Measurements from ENCODE around the gene SLC45A1.
A peak's percentile ranks its signal among the peaks of the same experiment; 100 is the strongest.
"Not testable (repeated sequence)": the region's sequence is repeated elsewhere in the genome, so short reads cannot be mapped to it uniquely, and the experiment has no call there.

SLC45A1 gene

DNA sequence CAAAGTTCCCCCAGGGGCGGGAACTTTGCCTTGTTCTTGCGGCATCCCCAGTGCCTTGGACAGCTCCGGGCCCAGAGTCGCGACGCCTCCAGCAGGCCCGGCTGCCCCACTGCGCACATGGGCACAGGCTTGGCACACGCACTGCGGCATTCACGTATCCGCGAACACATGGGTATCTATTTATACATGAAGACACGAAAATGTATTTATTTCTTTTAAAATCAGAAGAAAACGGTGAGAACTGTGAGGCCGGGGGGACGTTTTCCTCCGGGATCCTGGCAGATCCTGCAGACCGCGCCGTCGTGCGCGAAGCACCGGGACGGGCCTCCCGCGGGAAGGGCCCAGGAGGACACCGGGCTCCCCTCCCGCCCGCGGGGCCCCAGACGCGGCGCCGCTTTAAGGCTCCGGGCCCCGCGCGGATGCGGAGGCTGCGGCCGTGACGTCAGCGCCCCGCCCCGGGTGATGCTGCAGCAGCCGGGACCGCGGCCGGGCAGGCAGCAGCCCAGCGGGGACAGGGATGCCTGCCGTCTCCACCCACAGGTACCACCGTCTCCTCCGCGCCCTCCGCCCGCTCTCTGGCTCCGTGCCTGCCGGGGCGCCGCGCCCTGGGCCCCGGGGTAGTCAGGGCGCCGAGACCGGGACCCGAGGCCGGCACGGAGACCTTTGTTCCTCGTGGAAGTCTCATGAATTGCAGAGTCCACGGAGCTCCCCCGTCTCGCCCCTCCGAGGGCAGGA, at the start of gene SLC45A1:
Gene SLC45A1, plus strand, starts transcription at position 468 of the 735 bp plus-strand sequence. CDS start 6,216 bp downstream, outside the sequence.
- Histone ChIP-seq H3K36me3 (ENCODE audit: control insufficient read depth in 5 of 5, insufficient read depth in 5 of 5, low read length in 5 of 5) (no peaks in the 10 kb centered on the region), H3K9ac (ENCODE audit: low read length in 5 of 5) (peak within 1 kb of the TSS in 2 of 5 donors; percentile 31 to 72), H3K4me1 (ENCODE audit: control insufficient read depth in 5 of 5, insufficient read depth in 5 of 5, low read length in 5 of 5) (peaks cover 0 to 33% (median 29%) of the 10 kb centered on the region in 5 donors), H3K27me3 (ENCODE audit: control insufficient read depth in 5 of 5, insufficient read depth in 4 of 5, low read length in 5 of 5) (peaks cover 0 to 8% (median 6%) of the 10 kb centered on the region in 5 donors), H3K4me3 (ENCODE audit: low read depth in 1 of 5, low read length in 5 of 5) (peak within 1 kb of the TSS; percentile 48 to 72 (median 62)), H3K27ac (ENCODE audit: low read depth, low read length) (no peak within 1 kb of the TSS), H3K9me3 (ENCODE audit: control insufficient read depth in 5 of 5, low read length in 5 of 5) (no peaks in the 10 kb centered on the region)

DNA sequence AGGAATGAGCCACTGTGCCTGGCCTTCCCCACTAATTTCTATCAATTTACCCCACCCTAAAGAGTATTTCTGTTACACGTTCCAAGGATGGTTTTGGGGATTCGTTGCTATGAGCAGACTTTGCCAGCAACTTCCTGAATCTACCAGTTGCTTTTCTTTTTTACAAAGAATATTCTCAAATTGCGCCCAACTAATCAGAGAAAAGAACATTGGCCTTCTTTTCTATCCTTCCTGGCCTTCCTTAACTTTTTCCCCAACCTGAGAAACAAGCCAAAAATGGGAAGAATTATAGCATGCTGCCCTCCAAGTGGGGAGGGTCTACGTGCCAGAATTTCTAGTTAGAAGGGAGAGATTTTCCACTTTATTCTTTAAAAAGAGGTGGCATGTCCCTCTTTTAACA, 44.9 kb upstream of the SLC45A1 start:
- H3K27me3 ChIP-seq (ENCODE audit: control insufficient read depth in 5 of 5, insufficient read depth in 4 of 5, low read length in 5 of 5) = peaks cover 0 to 7% (median 0%) of the 10 kb centered on the region in 5 donors

DNA sequence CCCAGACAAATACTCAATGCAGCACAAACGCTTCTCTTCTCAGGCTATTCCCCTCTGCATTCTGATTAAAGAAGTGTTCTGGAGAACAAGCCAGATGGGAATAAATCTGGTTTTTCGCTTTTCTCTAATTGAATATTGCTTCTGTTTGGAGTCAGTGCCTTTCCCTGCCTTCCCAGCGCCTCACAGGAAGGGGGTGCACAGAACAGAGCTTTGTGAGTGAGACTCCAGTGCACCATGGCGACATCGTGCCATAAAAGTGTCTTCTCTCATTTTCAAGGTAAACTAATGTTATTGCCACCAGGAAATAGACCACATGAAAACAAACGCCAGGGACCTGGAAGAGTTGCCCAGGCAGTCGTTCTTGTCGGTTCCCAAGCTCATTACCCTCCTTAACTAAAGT, 43.6 kb upstream of the SLC45A1 start:
- Histone ChIP-seq H3K27ac (ENCODE audit: low read depth, low read length) (no peak overlapping the region), H3K36me3 (ENCODE audit: control insufficient read depth in 5 of 5, insufficient read depth in 5 of 5, low read length in 5 of 5) (no peaks in the 10 kb centered on the region), H3K4me1 (ENCODE audit: control insufficient read depth in 5 of 5, insufficient read depth in 5 of 5, low read length in 5 of 5) (no peaks in the 10 kb centered on the region), H3K4me3 (ENCODE audit: low read depth in 1 of 5, low read length in 5 of 5) (no peak overlapping the region), H3K27me3 (ENCODE audit: control insufficient read depth in 5 of 5, insufficient read depth in 4 of 5, low read length in 5 of 5) (peaks cover 0 to 7% (median 0%) of the 10 kb centered on the region in 5 donors), H3K9me3 (ENCODE audit: control insufficient read depth in 5 of 5, low read length in 5 of 5) (no peaks in the 10 kb centered on the region), H3K9ac (ENCODE audit: low read length in 5 of 5) (no peak overlapping the region)

More for the DNA sequence above, 44.9 kb upstream of the SLC45A1 start:
- H3K4me1 ChIP-seq (ENCODE audit: control insufficient read depth in 5 of 5, insufficient read depth in 5 of 5, low read length in 5 of 5) = no peaks in the 10 kb centered on the region
- H3K27ac ChIP-seq (ENCODE audit: low read depth, low read length) = no peak overlapping the region
- H3K9me3 ChIP-seq (ENCODE audit: control insufficient read depth in 5 of 5, low read length in 5 of 5) = no peaks in the 10 kb centered on the region
- no peak overlapping the region for H3K4me3 ChIP-seq (ENCODE audit: low read depth in 1 of 5, low read length in 5 of 5)
- no peaks in the 10 kb centered on the region for H3K36me3 ChIP-seq (ENCODE audit: control insufficient read depth in 5 of 5, insufficient read depth in 5 of 5, low read length in 5 of 5)
- H3K9ac ChIP-seq (ENCODE audit: low read length in 5 of 5) = no peak overlapping the region

DNA sequence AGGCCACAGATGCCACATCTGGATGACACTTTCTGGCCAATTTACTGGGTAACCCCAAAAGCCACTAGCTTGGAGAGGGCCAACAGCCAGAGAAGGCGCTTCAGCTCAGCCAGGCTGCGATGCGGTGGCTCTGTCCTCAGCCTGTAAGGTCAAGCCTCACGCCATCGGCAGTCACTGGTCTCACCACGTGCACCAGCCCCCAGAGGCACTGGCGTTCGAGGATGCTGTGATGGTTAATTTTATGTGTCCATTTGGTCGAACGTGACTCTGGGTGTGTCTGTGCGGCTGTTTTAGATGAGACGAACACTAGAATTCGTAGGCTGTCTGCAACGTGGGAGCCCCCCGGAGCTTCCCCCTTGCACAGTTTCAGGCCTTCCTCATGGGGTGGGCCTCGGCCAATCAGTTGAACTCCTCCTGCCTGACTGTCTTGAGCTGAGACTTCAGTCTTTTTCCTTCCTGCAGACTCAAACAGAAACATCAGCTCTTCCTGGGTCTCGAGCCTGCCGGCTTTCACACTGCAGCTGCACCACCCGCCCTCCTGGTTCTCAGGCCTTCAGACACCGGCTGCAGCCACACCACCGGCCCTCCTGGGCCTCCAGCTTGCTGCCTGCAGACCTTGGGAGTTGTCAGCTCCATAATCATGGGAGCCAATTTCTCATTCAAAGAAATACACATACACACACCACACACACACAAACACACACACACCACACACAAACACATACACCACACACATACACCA, 41.6 kb upstream of the SLC45A1 start:
- Histone ChIP-seq H3K9ac (ENCODE audit: low read length in 5 of 5) (no peak overlapping the region), H3K4me3 (ENCODE audit: low read depth in 1 of 5, low read length in 5 of 5) (no peak overlapping the region), H3K9me3 (ENCODE audit: control insufficient read depth in 5 of 5, low read length in 5 of 5) (no peaks in the 10 kb centered on the region), H3K27ac (ENCODE audit: low read depth, low read length) (no peak overlapping the region), H3K27me3 (ENCODE audit: control insufficient read depth in 5 of 5, insufficient read depth in 4 of 5, low read length in 5 of 5) (peaks cover 0 to under 1% (median 0%) of the 10 kb centered on the region in 5 donors), H3K4me1 (ENCODE audit: control insufficient read depth in 5 of 5, insufficient read depth in 5 of 5, low read length in 5 of 5) (no peaks in the 10 kb centered on the region), H3K36me3 (ENCODE audit: control insufficient read depth in 5 of 5, insufficient read depth in 5 of 5, low read length in 5 of 5) (no peaks in the 10 kb centered on the region)

DNA sequence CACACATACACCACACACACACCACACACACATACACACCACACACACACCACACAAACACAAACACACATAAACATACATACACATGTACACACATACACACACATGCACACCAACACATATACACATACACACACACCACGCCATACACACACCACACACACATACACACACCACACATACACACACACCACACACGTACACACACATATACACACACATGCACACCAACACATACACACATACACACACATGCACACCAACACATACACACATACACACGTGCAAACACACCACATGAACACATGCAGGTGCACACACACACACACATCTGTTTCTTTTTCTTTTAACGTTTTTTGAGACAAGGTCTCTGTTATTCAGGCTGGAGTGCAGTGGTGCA, 41.0 kb upstream of the SLC45A1 start:
- peaks cover 0 to 4% (median 0%) of the 10 kb centered on the region in 5 donors for H3K4me1 ChIP-seq (ENCODE audit: control insufficient read depth in 5 of 5, insufficient read depth in 5 of 5, low read length in 5 of 5)
- H3K36me3 ChIP-seq (ENCODE audit: control insufficient read depth in 5 of 5, insufficient read depth in 5 of 5, low read length in 5 of 5) = no peaks in the 10 kb centered on the region
- H3K9ac ChIP-seq (ENCODE audit: low read length in 5 of 5) = no peak overlapping the region
- H3K9me3 ChIP-seq (ENCODE audit: control insufficient read depth in 5 of 5, low read length in 5 of 5) = no peaks in the 10 kb centered on the region
- H3K27ac ChIP-seq (ENCODE audit: low read depth, low read length) = no peak overlapping the region
- no peak overlapping the region for H3K4me3 ChIP-seq (ENCODE audit: low read depth in 1 of 5, low read length in 5 of 5)
- no peaks in the 10 kb centered on the region for H3K27me3 ChIP-seq (ENCODE audit: control insufficient read depth in 5 of 5, insufficient read depth in 4 of 5, low read length in 5 of 5)

DNA sequence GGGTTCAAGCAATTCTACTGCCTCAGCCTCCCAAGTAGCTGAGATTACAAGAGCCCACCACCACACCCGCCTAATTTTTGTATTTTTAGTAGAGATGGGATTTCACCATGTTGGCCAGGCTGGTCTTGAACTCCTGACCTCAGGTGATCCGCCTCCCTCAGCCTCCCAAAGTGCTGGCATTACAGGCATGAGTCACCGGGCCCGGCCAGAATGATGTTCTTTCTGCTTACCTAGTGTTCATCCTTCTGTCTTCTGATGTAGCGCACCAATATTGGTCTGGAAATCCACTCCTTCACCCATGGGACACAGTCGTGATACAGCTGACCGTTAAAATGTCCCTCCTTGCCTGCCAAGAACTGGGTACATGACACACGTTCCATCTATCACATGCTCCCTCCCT, 39.2 kb upstream of the SLC45A1 start:
- H3K27ac ChIP-seq (ENCODE audit: low read depth, low read length); H3K9me3 ChIP-seq (ENCODE audit: control insufficient read depth in 5 of 5, low read length in 5 of 5); H3K36me3 ChIP-seq (ENCODE audit: control insufficient read depth in 5 of 5, insufficient read depth in 5 of 5, low read length in 5 of 5); H3K4me3 ChIP-seq (ENCODE audit: low read depth in 1 of 5, low read length in 5 of 5); H3K27me3 ChIP-seq (ENCODE audit: control insufficient read depth in 5 of 5, insufficient read depth in 4 of 5, low read length in 5 of 5); H3K9ac ChIP-seq (ENCODE audit: low read length in 5 of 5): not testable (repeated sequence)
- H3K4me1 ChIP-seq (ENCODE audit: control insufficient read depth in 5 of 5, insufficient read depth in 5 of 5, low read length in 5 of 5) = peaks cover 0 to 12% (median 4%) of the 10 kb centered on the region in 5 donors

DNA sequence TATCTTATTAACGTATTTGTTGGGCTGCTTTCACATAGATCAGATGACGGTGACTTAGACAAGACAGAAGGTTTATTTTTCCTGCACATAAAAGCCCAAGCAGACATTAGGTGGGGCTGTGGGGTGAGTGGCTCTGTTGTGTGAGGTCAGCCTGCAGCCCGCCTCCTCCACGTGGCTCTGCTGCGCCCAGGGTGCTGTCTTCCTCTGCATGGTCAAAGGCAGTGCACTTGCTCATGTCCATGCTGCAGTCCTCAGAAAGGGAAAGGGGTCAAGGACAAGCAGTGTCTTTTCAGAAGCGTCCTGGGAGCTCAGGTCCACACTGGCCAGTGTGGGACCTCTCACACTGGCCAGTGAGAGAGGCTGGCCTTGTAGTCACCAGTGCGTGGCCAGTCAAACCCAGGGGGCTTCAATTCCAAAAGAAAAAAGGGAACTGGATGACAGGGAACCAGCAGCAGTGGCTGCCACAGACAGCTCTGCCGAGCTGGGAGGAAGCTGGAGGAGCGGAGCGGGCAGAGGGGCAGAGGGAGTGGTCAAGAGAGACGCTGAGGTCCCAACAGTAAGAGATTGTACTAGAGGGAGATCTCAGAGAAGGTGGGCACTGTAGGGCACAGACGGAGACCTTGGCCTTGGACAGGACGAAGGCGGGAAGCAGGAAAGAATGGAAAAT, 35.9 kb upstream of the SLC45A1 start:
- Histone ChIP-seq H3K9ac (ENCODE audit: low read length in 5 of 5) (no peak overlapping the region), H3K27me3 (ENCODE audit: control insufficient read depth in 5 of 5, insufficient read depth in 4 of 5, low read length in 5 of 5) (peaks cover 0 to 9% (median 0%) of the 10 kb centered on the region in 5 donors), H3K4me1 (ENCODE audit: control insufficient read depth in 5 of 5, insufficient read depth in 5 of 5, low read length in 5 of 5) (peaks cover 0 to 12% (median 8%) of the 10 kb centered on the region in 5 donors), H3K4me3 (ENCODE audit: low read depth in 1 of 5, low read length in 5 of 5) (peak overlapping the region in 1 of 5 donors; percentile 32), H3K9me3 (ENCODE audit: control insufficient read depth in 5 of 5, low read length in 5 of 5) (no peaks in the 10 kb centered on the region), H3K36me3 (ENCODE audit: control insufficient read depth in 5 of 5, insufficient read depth in 5 of 5, low read length in 5 of 5) (no peaks in the 10 kb centered on the region), H3K27ac (ENCODE audit: low read depth, low read length) (no peak overlapping the region)

DNA sequence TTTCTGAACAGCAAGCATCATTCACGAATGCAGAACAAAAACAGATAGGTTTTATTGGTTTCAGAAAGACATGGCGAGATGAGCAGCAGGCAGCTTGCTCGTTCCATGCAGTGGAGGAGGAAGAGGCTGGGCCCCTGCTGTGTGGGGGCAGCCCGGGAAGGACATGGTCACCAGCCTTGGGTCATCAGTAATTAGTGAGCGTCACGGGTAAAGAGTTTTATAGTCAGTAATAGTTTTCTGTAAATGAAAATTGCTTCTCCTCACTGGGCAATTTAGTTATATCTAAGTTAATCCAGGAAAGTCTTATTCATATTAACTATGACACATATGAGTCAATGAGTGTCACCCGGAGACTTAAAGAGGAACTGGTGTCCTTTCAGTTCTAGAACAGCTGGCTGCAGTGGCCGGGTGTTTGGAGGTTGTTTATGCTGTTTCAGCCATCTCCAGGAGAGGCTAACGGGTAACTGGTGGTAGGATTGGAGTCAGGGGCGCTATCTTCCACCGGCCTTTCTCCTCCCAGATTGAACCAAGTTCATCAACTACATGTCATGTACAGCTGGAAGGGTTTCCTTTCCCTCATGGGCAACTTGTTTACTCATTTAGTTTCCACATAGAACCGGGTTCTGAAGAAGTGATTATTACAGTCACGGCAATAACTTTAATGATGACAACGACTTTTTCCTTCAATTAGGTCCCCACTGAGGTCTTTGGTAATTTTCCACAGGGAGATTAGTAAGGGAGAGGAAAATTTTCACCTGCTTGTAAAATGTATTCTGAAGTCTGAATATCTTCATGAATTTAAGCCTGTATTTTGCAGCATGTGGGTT, 34.6 kb upstream of the SLC45A1 start:
- H3K9ac ChIP-seq (ENCODE audit: low read length in 5 of 5) = no peak overlapping the region
- H3K36me3 ChIP-seq (ENCODE audit: control insufficient read depth in 5 of 5, insufficient read depth in 5 of 5, low read length in 5 of 5) = no peaks in the 10 kb centered on the region
- H3K9me3 ChIP-seq (ENCODE audit: control insufficient read depth in 5 of 5, low read length in 5 of 5) = no peaks in the 10 kb centered on the region
- no peak overlapping the region for H3K27ac ChIP-seq (ENCODE audit: low read depth, low read length)
- peaks cover 0 to 9% (median 0%) of the 10 kb centered on the region in 5 donors for H3K27me3 ChIP-seq (ENCODE audit: control insufficient read depth in 5 of 5, insufficient read depth in 4 of 5, low read length in 5 of 5)
- H3K4me1 ChIP-seq (ENCODE audit: control insufficient read depth in 5 of 5, insufficient read depth in 5 of 5, low read length in 5 of 5) = peaks cover 0 to 12% (median 8%) of the 10 kb centered on the region in 5 donors
- no peak overlapping the region for H3K4me3 ChIP-seq (ENCODE audit: low read depth in 1 of 5, low read length in 5 of 5)

DNA sequence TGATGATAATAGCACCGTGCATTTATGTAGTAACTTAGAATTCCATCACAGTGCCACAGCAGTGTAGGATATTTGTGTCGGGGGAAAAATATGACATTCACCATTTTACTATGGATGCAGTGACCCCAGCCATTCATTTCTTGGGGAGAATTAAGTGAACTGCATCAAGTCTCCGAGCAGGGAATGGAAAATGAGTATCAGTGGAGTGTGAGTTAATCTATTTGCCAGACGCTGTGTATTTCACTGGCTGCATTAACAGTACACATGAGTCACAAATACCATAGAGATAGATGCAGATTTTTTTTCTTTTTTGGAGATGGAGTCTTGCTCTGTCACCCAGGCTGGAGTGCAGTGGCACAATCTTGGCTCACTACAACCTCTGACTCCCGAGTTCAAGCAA, 33.8 kb upstream of the SLC45A1 start:
- H3K9me3 ChIP-seq (ENCODE audit: control insufficient read depth in 5 of 5, low read length in 5 of 5) = no peaks in the 10 kb centered on the region
- H3K9ac ChIP-seq (ENCODE audit: low read length in 5 of 5) = no peak overlapping the region
- no peaks in the 10 kb centered on the region for H3K36me3 ChIP-seq (ENCODE audit: control insufficient read depth in 5 of 5, insufficient read depth in 5 of 5, low read length in 5 of 5)
- H3K27me3 ChIP-seq (ENCODE audit: control insufficient read depth in 5 of 5, insufficient read depth in 4 of 5, low read length in 5 of 5) = peaks cover 0 to 9% (median 0%) of the 10 kb centered on the region in 5 donors
- no peak overlapping the region for H3K4me3 ChIP-seq (ENCODE audit: low read depth in 1 of 5, low read length in 5 of 5)
- H3K27ac ChIP-seq (ENCODE audit: low read depth, low read length) = no peak overlapping the region
- peaks cover 0 to 12% (median 8%) of the 10 kb centered on the region in 5 donors for H3K4me1 ChIP-seq (ENCODE audit: control insufficient read depth in 5 of 5, insufficient read depth in 5 of 5, low read length in 5 of 5)

Data from subcutaneous abdominal adipose tissue (tissue), 5 donors.